H9 (cell line): ENCODE data around the gene HS3ST6. TPM values are rescaled to one million over a fixed set of nuclear protein-coding genes. Genes with fewer than 3 reads are reported as not detected.
A peak's percentile ranks its signal among the peaks of the same experiment; 100 is the strongest.

ENCODE experiments used
- DNase-seq: peaks from one replicate; pipeline ENCODE4 v3.0.0-alpha.2; 2017
- H2AFZ ChIP-seq: one replicate; pipeline ENCODE4 v1.6.1; 2013; ENCODE audit warnings: mild to moderate bottlenecking, low read length, control low read depth, moderate library complexity
- H2AK5ac ChIP-seq: 2 replicates; pipeline ENCODE4 v1.6.1; 2013; ENCODE audit warnings: low read length, control low read depth, mixed read lengths; ENCODE audit not compliant: insufficient read length
- H2BK120ac ChIP-seq: one replicate; pipeline ENCODE4 v1.6.1; 2013; ENCODE audit warnings: low read depth, mild to moderate bottlenecking, low read length, control low read depth, inconsistent platforms; ENCODE audit not compliant: poor library complexity, severe bottlenecking
- H2BK12ac ChIP-seq: 2 replicates; pipeline ENCODE4 v1.6.1; 2013; ENCODE audit warnings: low read length, control low read depth, mixed read lengths, low read depth; ENCODE audit not compliant: insufficient read length
- H2BK15ac ChIP-seq: 2 replicates; pipeline ENCODE4 v1.6.1; 2013; ENCODE audit warnings: low read depth, low read length, control low read depth
- H2BK20ac ChIP-seq: one replicate; pipeline ENCODE4 v1.6.1; 2013; ENCODE audit warnings: low read depth, mild to moderate bottlenecking, low read length, control low read depth, inconsistent platforms; ENCODE audit not compliant: poor library complexity, severe bottlenecking
- H2BK5ac ChIP-seq: 2 replicates; pipeline ENCODE4 v1.6.1; 2013; ENCODE audit warnings: low read length, control low read depth, mixed read lengths; ENCODE audit not compliant: insufficient read length
- H3K14ac ChIP-seq: 2 replicates; pipeline ENCODE4 v1.6.1; 2013; ENCODE audit warnings: low read length, control low read depth; ENCODE audit not compliant: insufficient read depth
- H3K18ac ChIP-seq: 2 replicates; pipeline ENCODE4 v1.6.1; 2013; ENCODE audit warnings: low read depth, mild to moderate bottlenecking, mixed read lengths, low read length, control low read depth; ENCODE audit not compliant: insufficient read length
- H3K23ac ChIP-seq: 2 replicates; pipeline ENCODE4 v1.6.1; 2013; ENCODE audit warnings: low read length, control low read depth, mixed read lengths, low read depth; ENCODE audit not compliant: insufficient read length
- H3K23me2 ChIP-seq: 2 replicates; pipeline ENCODE4 v1.6.1; 2013; ENCODE audit warnings: low read depth, mild to moderate bottlenecking, mixed read lengths, low read length, control low read depth; ENCODE audit not compliant: insufficient read length, poor library complexity, severe bottlenecking
- H3K27ac ChIP-seq: 2 replicates; pipeline ENCODE4 v1.5.1; 2013; ENCODE audit warnings: low read length, control low read depth, mixed read lengths, low read depth; ENCODE audit not compliant: insufficient read length
- H3K27me3 ChIP-seq: 2 replicates; pipeline ENCODE4 v1.6.1; 2013; ENCODE audit warnings: low read length, control low read depth, inconsistent platforms; ENCODE audit not compliant: insufficient read depth
- H3K4ac ChIP-seq: 2 replicates; pipeline ENCODE4 v1.6.1; 2013; ENCODE audit warnings: low read depth, mild to moderate bottlenecking, control low read depth, inconsistent platforms, low read length, moderate library complexity
- H3K4me1 ChIP-seq: 2 replicates; pipeline ENCODE4 v1.6.1; 2013; ENCODE audit warnings: low read length, control low read depth, inconsistent platforms; ENCODE audit not compliant: insufficient read depth
- H3K4me2 ChIP-seq: 2 replicates; pipeline ENCODE4 v1.6.1; 2013; ENCODE audit warnings: low read length, control low read depth, mixed read lengths; ENCODE audit not compliant: insufficient read length, insufficient read depth
- H3K56ac ChIP-seq: 2 replicates; pipeline ENCODE4 v1.6.1; 2013; ENCODE audit warnings: low read depth, mild to moderate bottlenecking, mixed read lengths, low read length, control low read depth; ENCODE audit not compliant: insufficient read length
- H3K79me1 ChIP-seq: 2 replicates; pipeline ENCODE4 v1.6.1; 2013; ENCODE audit warnings: low read depth, mild to moderate bottlenecking, moderate library complexity, low read length, control low read depth, inconsistent platforms; ENCODE audit not compliant: insufficient read depth, poor library complexity, severe bottlenecking
- H3K79me2 ChIP-seq: 2 replicates; pipeline ENCODE4 v1.6.1; 2013; ENCODE audit warnings: low read length, control low read depth, inconsistent platforms; ENCODE audit not compliant: insufficient read depth
- H3K9ac ChIP-seq: 2 replicates; pipeline ENCODE4 v1.6.1; 2013; ENCODE audit warnings: low read length, control low read depth, mixed read lengths; ENCODE audit not compliant: insufficient read length; ENCODE audit errors: extremely low read depth
- H3K9me3 ChIP-seq: one replicate; pipeline ENCODE4 v1.6.1; 2013; ENCODE audit warnings: low read depth, low read length, inconsistent platforms; ENCODE audit not compliant: control insufficient read depth
- H3T11ph ChIP-seq: one replicate; pipeline ENCODE4 v1.6.1; 2013; ENCODE audit warnings: mild to moderate bottlenecking, low read length, control low read depth, inconsistent platforms
- H4K20me1 ChIP-seq: one replicate; pipeline ENCODE4 v1.6.1; 2013; ENCODE audit not compliant: control insufficient read depth, insufficient read length, insufficient read depth
- H4K5ac ChIP-seq: 2 replicates; pipeline ENCODE4 v1.6.1; 2013; ENCODE audit warnings: low read depth, mild to moderate bottlenecking, mixed read lengths, low read length, control low read depth; ENCODE audit not compliant: insufficient read length
- H4K8ac ChIP-seq: replicated peaks from 2 replicates; pipeline ENCODE4 v1.6.1; 2013; ENCODE audit warnings: low read length, control low read depth, mixed read lengths, low read depth; ENCODE audit not compliant: insufficient read length
- H4K91ac ChIP-seq: 2 replicates; pipeline ENCODE4 v1.6.1; 2013; ENCODE audit warnings: low read depth, mild to moderate bottlenecking, moderate library complexity, mixed read lengths, low read length, control low read depth; ENCODE audit not compliant: insufficient read length
- H3K27ac Mint-ChIP-seq, 3 experiments: 2 replicates in 2 of 3; 3 replicates in 1 of 3; pipeline ENCODE4 v1.8.0; 2020 to 2021; ENCODE audit warnings: mixed read lengths in 3 of 3, mild to moderate bottlenecking in 1 of 3, moderate library complexity in 1 of 3
- H3K27me3 Mint-ChIP-seq: 2 replicates; pipeline ENCODE4 v1.8.0; 2021; ENCODE audit warnings: low read depth, mild to moderate bottlenecking, moderate library complexity, mixed read lengths
- H3K36me3 Mint-ChIP-seq, 3 experiments: 2 replicates in 2 of 3; 3 replicates in 1 of 3; pipeline ENCODE4 v1.8.0; 2020 to 2021; ENCODE audit warnings: low read depth in 3 of 3, mixed read lengths in 3 of 3; ENCODE audit not compliant: insufficient read depth in 1 of 3
- H3K4me1 Mint-ChIP-seq, 2 experiments: 2 replicates each; pipeline ENCODE4 v1.8.0; 2020; ENCODE audit warnings: mixed read lengths in 2 of 2
- H3K4me3 Mint-ChIP-seq, 2 experiments: 2 replicates in 1 of 2; 3 replicates in 1 of 2; pipeline ENCODE4 v1.8.0; 2020 to 2021; ENCODE audit warnings: mild to moderate bottlenecking in 2 of 2, mixed read lengths in 2 of 2, moderate library complexity in 1 of 2
- H3K9me3 Mint-ChIP-seq, 2 experiments: 2 replicates in 1 of 2; 3 replicates in 1 of 2; pipeline ENCODE4 v1.8.0; 2020; ENCODE audit warnings: mild to moderate bottlenecking in 2 of 2, mixed read lengths in 2 of 2, moderate library complexity in 1 of 2
- CTCF ChIP-seq: fragments of 200-600 bp; sonication (generic); conservative IDR thresholded peaks from 3 replicates; pipeline ENCODE4 v1.8.0; 2021; ENCODE audit warnings: antibody characterized with exemption, mild to moderate bottlenecking
- WGBS: extraction: QIAGEN DNeasy Blood & Tissue Kit; methylation state at CpG from one replicate; pipeline ENCODE4 v1.1.7; 2013; ENCODE audit warnings: missing lambda C conversion rate, low lambda C conversion rate, mixed read lengths; ENCODE audit not compliant: insufficient read length; ENCODE audit errors: extremely low coverage; 5-methylcytosine and 5-hydroxymethylcytosine counted together
- total RNA-seq: library from RNA; stranded (reverse); gene quantifications from 2 replicates; pipeline ENCODE4 v1.2.1, GENCODE V29; 2021

The HS3ST6 gene
- total RNA-seq, 1 experiment from 2014 or later = not detected

GRCh38 chr16:1933097-1933661, 15.0 kb upstream of the HS3ST6 start:
- Histone ChIP-seq H3K4me2 (no peak overlapping the region), H4K20me1 (no peaks in the 10 kb centered on the region), H3K56ac (no peak overlapping the region), H2BK120ac (no peak overlapping the region), H3K23ac (no peak overlapping the region), H3K27ac (no peak overlapping the region), H3K4me1 (no peaks in the 10 kb centered on the region), H3K27me3 (no peaks in the 10 kb centered on the region), H4K5ac (no peak overlapping the region), H2AFZ (no peak overlapping the region), H2AK5ac (no peak overlapping the region), H3K14ac (no peak overlapping the region; the same call in 1 of the 2 replicates), H3K9me3 (no peaks in the 10 kb centered on the region), H4K8ac (no peak overlapping the region), H3K23me2 (peaks cover 3% of the 10 kb centered on the region), H3T11ph (no peak overlapping the region), H3K9ac (no peak overlapping the region), H2BK5ac (no peak overlapping the region), H3K4ac (no peak overlapping the region), H3K79me2 (no peaks in the 10 kb centered on the region), H2BK15ac (no peak overlapping the region), H4K91ac (no peak overlapping the region), H2BK20ac (no peak overlapping the region), H3K18ac (no peak overlapping the region), H2BK12ac (no peak overlapping the region), H3K79me1 (no peaks in the 10 kb centered on the region)
- no CpG with 5 or more reads among the region's 23 CpGs for WGBS
- peaks cover 2 to 7% of the 10 kb centered on the region in 2 experiments for H3K4me1 Mint-ChIP-seq
- peaks cover 0 to 3% of the 10 kb centered on the region in 2 experiments; a peak in 1 of 5 replicates for H3K9me3 Mint-ChIP-seq
- H3K4me3 Mint-ChIP-seq = no peak overlapping the region; a peak in 1 of 5 replicates
- H3K36me3 Mint-ChIP-seq = peaks cover 3 to 10% (median 4%) of the 10 kb centered on the region in 3 experiments; a peak in 5 of 7 replicates
- peaks cover 22% of the 10 kb centered on the region for H3K27me3 Mint-ChIP-seq
- no peak for DNase-seq
- TF ChIP-seq CTCF = no peak
- peak overlapping the region in 1 of 3 experiments; percentile 91; a peak in 1 of 7 replicates for H3K27ac Mint-ChIP-seq
